HG02610 (cell line): ENCODE data around the gene MAPK4.
"Not testable (repeated sequence)": the region's sequence is repeated elsewhere in the genome, so short reads cannot be mapped to it uniquely, and the experiment has no call there.

ENCODE experiments used
- ATAC-seq: cut with Tn5 transposase; IDR thresholded peaks from one replicate; pipeline ENCODE4 v1.9.1; 2021; ENCODE audit warnings: mild to moderate bottlenecking, moderate library complexity; ENCODE audit not compliant: unreplicated experiment

MAPK4 gene

DNA sequence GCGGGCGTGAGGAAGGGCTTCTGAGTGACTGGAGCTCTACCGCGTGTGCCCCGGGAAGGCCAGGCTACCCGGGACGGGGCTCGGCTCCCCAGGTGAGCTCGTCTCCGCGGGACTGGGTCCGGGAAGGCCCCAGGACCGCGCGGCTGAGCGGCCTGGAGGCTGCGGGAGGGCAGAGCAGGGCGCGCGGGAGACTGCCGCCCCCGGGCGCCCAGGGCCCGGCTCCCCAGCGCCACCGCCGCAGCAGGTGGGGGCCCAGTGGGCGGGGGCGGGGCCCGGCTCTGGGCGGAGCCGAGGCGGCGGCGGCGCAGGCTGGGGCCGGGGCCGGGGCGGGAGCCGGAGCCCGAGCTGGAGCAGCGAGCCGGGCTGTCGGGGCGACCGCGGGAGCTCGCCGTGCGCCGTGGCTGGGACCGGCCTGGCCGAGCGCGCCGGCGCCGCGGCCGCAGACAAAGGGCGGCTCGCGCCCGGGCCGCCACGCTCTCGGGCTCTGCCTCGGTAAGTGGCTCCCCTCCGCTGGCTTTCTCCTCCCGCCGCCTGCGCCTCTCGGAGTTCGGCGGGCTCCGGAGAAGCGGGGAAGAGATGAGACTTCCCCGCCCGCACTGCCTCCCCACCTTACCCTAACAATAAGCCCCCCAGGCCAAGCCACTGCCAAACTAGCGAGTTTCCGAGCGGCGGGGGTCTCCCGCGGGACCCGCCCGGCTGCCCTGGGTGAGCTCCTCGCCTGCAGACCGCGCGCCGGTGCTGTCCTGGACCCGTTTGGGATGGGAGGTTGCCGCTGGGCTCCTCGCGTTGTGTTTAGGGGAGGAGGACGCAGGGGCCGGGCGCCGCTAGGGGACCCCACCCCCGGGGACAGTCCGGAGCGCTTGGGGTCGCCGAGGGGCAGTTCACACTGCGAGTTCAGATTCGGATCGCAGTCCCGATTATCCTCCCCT is at the start of gene MAPK4:
Gene MAPK4, plus strand, starts transcription at position 336 of the 929 bp plus-strand sequence. CDS start 103,872 bp downstream, outside the sequence.
- peak; percentile 62 for ATAC-seq

GRCh38 chr18:50517277-50517676 is 42.6 kb upstream of the MAPK4 start:
- ATAC-seq, result not testable (repeated sequence)

DNA sequence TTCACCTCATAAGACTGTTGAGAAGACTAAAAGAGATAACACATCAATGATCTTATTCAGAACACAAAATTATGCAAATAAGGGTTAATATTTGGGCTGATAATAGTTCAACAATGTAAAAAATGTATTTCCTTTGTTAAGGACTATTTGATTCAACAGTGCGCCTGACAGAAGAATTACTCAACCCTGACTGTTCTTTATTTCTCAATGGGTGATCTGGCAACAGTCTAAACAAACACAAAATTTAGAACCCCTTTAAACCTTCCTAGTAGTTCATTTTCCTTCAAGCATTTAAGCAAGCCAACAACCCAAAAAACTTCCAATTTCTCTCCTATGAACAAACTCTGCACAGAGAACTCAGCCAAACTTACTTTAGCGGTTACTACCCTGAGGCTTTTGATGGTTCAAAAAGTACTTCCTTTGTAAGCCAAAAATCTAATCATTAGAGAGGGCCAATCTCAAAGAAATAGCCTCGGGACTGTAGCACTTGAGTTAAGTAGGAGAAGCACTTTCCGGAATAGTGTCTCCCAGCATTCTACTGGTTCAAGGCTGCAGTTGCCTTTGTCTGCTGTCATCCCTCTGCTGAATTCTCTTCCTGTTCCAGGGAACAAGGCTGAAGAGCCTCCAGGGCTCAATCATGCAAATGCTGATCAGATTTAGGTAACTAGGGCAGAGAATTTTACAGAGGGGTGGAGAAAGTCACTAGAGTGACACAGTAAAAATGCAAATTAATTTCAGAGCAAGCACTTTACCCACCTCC is 40.9 kb upstream of the MAPK4 start:
- ATAC-seq, result no peak

- ATAC-seq, result no peak
These were observed 36.7 kb upstream of the MAPK4 start for GRCh38 chr18:50523165-50523564.

- no peak for ATAC-seq
These were observed 32.1 kb upstream of the MAPK4 start for GRCh38 chr18:50527636-50528307.

- ATAC-seq, result no peak
These were observed 31.1 kb upstream of the MAPK4 start for GRCh38 chr18:50528806-50529205.

- ATAC-seq, result not testable (repeated sequence)
These were observed 26.1 kb upstream of the MAPK4 start for GRCh38 chr18:50533822-50534221.

DNA sequence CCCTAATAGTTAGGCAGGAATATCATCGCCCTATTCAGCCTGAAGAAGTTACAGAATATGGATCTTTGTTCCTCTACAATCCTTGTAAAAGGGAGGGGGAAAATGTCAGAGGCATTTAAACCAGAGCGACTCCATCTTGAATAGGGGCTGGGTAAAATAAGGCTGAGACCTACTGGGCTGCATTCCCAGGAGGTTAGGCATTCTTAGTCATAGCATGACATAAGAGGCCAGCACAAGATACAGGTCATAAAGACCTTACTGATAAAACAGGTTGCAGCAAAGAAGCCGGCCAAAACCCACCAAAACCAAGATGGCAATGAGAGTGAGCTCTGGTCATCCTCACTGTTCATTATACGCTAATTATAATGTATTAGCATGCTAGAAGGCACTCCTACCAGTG is 15.4 kb upstream of the MAPK4 start:
- ATAC-seq, result not testable (repeated sequence)

- ATAC-seq, result no peak
These were observed 14.0 kb upstream of the MAPK4 start for GRCh38 chr18:50545936-50546335.

DNA sequence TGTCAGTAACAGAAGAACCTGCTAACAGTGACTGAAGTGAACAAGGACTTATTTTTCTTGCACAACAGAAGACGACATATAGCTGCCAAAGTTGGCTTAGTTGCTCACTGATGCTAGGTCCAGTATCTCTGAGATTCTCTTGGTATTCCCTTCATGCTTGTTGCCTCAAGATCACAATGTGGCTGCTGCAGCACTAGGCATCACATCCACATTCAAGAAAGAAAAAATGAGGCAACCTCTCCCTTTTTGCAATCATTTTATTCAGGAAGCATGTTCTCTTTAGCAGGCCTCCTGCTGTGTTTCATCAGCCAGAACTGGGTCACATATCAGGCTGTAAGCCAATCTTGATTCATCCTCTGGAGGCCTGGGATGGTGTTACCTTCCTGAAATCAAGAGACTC is 11.7 kb upstream of the MAPK4 start:
- ATAC-seq, result no peak

GRCh38 chr18:50551651-50552050 is 8.2 kb upstream of the MAPK4 start:
- not testable (repeated sequence) for ATAC-seq

- ATAC-seq, result no peak
These were observed 1.7 kb upstream of the MAPK4 start for GRCh38 chr18:50558157-50558556.

- ATAC-seq, result no peak
These were observed 737 bp upstream of the MAPK4 start for GRCh38 chr18:50558948-50559751.

DNA sequence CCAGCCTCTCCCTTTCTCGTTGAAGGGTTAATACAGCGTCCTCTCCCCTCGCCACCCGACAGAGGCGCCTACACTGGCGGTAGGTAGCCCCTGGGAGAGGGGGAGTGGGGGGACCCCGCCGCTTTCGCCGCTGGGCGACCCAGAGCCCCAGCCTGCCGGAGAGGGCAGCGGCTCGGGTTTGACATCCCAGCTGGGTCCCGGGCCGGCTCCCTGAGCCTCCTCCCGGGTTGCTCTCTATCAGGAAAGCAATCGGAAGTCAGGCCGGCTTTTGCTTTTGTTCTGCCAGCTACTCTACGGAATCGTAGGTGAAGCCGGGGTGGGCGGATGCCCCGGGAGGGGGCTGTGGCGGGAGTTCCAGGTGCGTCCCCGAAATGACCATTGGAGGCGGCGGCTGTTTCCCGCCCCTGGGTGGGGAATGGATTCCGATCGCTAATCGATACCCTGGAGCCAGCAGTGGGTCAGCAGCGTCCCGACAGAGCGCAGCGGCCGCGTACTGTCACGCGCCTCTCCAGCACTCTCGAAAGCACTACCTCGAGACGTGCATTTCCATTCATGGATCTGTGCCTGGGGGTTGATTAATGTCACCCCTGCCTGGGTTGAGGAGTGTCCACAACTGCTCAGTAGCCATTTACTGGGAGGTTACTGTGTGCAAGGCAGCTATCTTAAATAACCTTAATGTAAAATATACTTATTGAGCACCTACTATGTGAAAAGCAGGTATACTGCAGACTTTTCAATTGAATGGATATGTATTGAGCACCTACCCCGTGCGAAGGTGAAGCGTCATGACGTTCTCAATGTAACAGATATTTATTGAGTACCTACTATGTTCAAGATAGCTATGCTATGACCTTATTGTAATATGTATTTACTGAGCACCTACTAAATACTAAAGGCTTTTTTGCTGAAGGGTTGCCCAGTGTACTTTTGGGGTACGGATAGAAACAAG is 1.1 kb downstream of the MAPK4 start:
- no peak for ATAC-seq

GRCh38 chr18:50562258-50562657 is 2.4 kb downstream of the MAPK4 start:
- ATAC-seq, result not testable (repeated sequence)

DNA sequence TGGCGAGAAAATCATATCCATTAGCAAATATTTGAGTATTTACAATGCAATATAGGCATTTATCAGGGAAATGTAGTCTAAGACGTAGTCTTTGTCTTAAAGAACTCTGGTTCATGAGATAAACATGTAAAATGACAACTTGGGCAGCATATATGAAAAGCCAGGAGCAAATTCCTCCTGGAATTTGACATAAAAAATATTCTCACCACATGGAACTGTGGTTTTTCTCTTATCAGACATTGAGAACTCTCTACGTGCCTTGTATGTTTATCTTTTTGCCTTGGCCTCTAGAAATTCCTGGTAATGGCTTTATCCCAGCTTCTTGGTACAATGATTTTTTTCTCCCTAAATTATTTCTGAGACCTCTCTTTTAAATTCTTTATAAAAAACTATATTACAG is 2.8 kb downstream of the MAPK4 start:
- ATAC-seq, result no peak

DNA sequence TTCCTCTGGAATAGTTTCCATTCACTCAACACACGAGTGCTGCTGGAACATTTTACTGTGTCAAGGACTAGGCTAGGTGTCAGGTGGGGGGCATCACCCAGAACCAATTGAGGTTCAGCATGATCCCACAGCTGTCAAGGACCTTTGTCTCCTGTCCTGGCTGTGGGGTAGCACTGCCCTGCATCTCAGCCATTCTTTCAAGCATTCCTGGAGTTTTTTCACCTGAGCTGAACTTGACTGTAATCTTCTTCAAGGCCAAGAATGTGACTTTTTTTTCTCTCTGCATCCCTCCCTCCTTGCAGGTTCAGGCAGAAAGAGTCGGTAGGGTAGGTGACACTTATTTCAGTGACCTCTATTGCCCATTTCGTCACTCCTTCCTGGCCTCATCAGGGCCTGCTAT is 3.5 kb downstream of the MAPK4 start:
- no peak for ATAC-seq

- no peak for ATAC-seq
These were observed 10.0 kb downstream of the MAPK4 start for GRCh38 chr18:50569930-50570329.

GRCh38 chr18:50571606-50572005 is 11.7 kb downstream of the MAPK4 start:
- ATAC-seq, result no peak
